Measurements from ENCODE around the gene BHLHE23. TPM values are rescaled to one million over a fixed set of nuclear protein-coding genes. Genes with fewer than 3 reads are reported as not detected.

BHLHE23 gene
- total and polyA plus RNA-seq, 11 donors, result not detected

DNA sequence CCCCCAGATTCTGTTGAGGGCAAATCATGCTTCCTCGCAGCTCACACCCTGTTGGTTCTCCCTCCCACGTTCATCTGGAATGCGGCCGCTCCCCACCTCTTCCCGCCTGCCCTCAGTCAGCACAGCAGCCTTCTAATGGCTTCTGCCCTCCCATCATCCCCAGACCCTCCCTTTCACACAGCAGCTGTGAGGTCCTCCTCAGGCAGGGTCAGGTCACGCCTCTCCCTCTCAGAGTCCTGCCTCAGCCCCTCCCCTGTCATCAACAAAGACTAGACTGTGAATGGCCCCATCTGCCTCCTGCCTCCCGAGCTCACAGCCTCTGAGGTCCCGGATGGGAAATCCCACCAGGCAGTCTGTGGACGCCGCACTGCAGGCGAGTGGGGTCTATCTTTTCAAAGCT, 7.9 kb upstream of the BHLHE23 start:
- Histone ChIP-seq H3K36me3 (no peaks in the 10 kb centered on the region), H3K27me3 (peaks cover 31 to 89% (median 62%) of the 10 kb centered on the region in 9 donors), H3K27ac (no peak overlapping the region), H3K4me3 (no peak overlapping the region), H3K4me1 (peaks cover 0 to 8% (median 0%) of the 10 kb centered on the region in 12 donors), H3K9me3 (peaks cover 0 to 22% (median 11%) of the 10 kb centered on the region in 12 donors)
- ATAC-seq (peak in 1 of 4 donors; percentile 16), DNase-seq (peak in 1 of 5 donors; percentile 54)
- intact Hi-C loops (cut with DNase I), result loop anchor here in 1 of 10 donors (5.0 kb wide), 1 partner anchor 117 kb away; no protein-coding TSS in a partner anchor
- TF ChIP-seq POLR2A (IDR thresholded peaks at IDR 0.05), result no peak
- TF ChIP-seq, protein P1, sequence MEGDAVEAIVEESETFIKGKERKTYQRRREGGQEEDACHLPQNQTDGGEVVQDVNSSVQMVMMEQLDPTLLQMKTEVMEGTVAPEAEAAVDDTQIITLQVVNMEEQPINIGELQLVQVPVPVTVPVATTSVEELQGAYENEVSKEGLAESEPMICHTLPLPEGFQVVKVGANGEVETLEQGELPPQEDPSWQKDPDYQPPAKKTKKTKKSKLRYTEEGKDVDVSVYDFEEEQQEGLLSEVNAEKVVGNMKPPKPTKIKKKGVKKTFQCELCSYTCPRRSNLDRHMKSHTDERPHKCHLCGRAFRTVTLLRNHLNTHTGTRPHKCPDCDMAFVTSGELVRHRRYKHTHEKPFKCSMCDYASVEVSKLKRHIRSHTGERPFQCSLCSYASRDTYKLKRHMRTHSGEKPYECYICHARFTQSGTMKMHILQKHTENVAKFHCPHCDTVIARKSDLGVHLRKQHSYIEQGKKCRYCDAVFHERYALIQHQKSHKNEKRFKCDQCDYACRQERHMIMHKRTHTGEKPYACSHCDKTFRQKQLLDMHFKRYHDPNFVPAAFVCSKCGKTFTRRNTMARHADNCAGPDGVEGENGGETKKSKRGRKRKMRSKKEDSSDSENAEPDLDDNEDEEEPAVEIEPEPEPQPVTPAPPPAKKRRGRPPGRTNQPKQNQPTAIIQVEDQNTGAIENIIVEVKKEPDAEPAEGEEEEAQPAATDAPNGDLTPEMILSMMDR (IDR thresholded peaks at IDR 0.05), result no peak
- WGBS, 4 donors, result 7 to 15% (median 11%) methylated on average over 8 to 11 of the region's 11 CpGs

DNA sequence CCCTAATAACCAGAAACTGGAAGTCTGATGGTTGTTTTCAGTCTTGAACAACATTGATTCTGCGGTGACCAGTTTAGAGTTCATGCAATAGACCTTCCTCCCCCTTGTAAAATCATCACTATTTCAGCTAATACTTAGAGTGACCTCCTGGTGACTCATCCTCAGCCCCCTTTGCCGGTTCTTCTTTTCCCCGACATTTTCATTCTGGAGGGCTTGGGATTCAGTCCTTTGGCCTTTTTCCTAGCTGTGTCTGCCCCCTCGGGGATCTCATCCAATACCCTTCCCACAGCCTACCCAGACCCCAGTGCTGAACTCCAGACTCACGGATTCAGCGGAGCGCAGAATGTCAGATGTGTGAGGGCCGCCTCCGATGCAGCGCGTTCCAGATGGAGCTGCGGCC, 7.5 kb upstream of the BHLHE23 start:
- intact Hi-C loops (cut with DNase I), result loop anchor here in 1 of 10 donors (5.0 kb wide), 1 partner anchor 117 kb away; no protein-coding TSS in a partner anchor
- WGBS, 4 donors, result 16 to 30% (median 18%) methylated on average over 12 of the region's 12 CpGs
- Histone ChIP-seq H3K27ac (no peak overlapping the region), H3K4me1 (peaks cover 0 to 11% (median under 1%) of the 10 kb centered on the region in 12 donors), H3K4me3 (no peak overlapping the region), H3K9me3 (peaks cover 0 to 21% (median 11%) of the 10 kb centered on the region in 12 donors), H3K27me3 (peaks cover 35 to 93% (median 67%) of the 10 kb centered on the region in 9 donors), H3K36me3 (no peaks in the 10 kb centered on the region)
- ATAC-seq (no peak), DNase-seq (peak in 1 of 5 donors; percentile 1)
- no peak for TF ChIP-seq POLR2A (IDR thresholded peaks at IDR 0.05)
- TF ChIP-seq, protein P1 (IDR thresholded peaks at IDR 0.05), result no peak

DNA sequence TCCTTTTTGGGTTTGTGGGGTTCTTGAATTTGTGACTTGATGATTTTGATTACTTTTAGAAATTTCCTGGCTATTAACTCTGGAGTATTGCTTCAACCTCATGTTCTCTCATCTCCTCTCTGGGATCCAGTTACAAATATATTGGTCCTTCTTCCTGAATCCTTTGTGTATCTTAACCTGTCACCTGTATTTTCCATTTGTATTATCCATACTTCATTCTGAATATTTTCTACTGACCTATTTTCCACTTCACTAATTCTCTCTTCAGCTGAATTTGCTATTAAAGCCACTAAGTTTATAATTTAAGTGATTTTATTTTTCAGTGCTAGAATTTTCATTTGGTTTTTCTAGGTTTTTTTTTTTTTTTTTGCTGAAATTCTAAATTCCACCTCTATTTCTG, 6.4 kb upstream of the BHLHE23 start:
- H3K4me3 ChIP-seq, result no peak overlapping the region
- intact Hi-C loops (cut with DNase I), result loop anchor here in 1 of 10 donors (5.0 kb wide), 1 partner anchor 116 kb away; no protein-coding TSS in a partner anchor
- peaks cover 0 to 18% (median 9%) of the 10 kb centered on the region in 12 donors for H3K4me1 ChIP-seq
- H3K27me3 ChIP-seq, result peaks cover 45 to 96% (median 76%) of the 10 kb centered on the region in 9 donors
- ATAC-seq, result no peak
- H3K36me3 ChIP-seq, result no peaks in the 10 kb centered on the region
- H3K9me3 ChIP-seq, result peaks cover 0 to 21% (median 11%) of the 10 kb centered on the region in 12 donors
- no peak for TF ChIP-seq POLR2A (IDR thresholded peaks at IDR 0.05)
- TF ChIP-seq, protein P1 (IDR thresholded peaks at IDR 0.05), result no peak
- H3K27ac ChIP-seq, result no peak overlapping the region
- no peak for DNase-seq

DNA sequence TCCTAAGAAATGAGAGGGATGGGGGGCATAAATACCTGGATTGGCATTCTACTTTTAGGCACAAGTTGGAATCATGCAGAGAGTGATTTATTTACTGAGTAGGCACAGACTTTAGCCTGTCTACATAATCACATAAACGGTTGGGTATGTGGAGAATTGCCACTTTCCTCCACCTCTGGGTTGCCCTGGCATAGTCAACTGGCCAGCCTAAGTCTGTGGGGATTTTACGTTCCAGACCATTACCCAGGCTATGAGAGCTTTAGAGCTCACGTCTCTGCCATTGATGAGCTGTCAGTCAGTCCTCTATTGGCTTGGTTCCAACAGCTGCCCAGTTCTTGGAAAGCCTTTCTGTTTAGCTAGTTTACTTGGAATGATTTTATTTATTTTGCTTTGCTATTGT, 5.0 kb upstream of the BHLHE23 start:
- TF ChIP-seq, protein P1 (IDR thresholded peaks at IDR 0.05), result no peak
- TF ChIP-seq POLR2A (IDR thresholded peaks at IDR 0.05), result no peak
- Histone ChIP-seq H3K27me3 (peaks cover 56 to 98% (median 76%) of the 10 kb centered on the region in 9 donors), H3K9me3 (peaks cover 0 to 21% (median 11%) of the 10 kb centered on the region in 12 donors), H3K27ac (no peak overlapping the region), H3K36me3 (no peaks in the 10 kb centered on the region), H3K4me3 (no peak overlapping the region), H3K4me1 (peaks cover 0 to 25% (median 14%) of the 10 kb centered on the region in 12 donors)
- intact Hi-C loops (cut with DNase I), result loop anchor here in 1 of 10 donors (5.0 kb wide), 1 partner anchor 114 kb away; no protein-coding TSS in a partner anchor
- ATAC-seq (no peak), DNase-seq (no peak)
- WGBS, 4 donors, result 38 to 48% (median 42%) methylated on average over 3 of the region's 3 CpGs

All from heart left ventricle (tissue), 16 donors.